GM12865 (cell line): Measurements from ENCODE around the gene SCN2B.

Source experiments
- DNase-seq: peaks from one replicate; pipeline ENCODE4 v3.0.0; 2010; ENCODE audit warnings: low read depth
- H3K4me3 ChIP-seq: 2 replicates; pipeline ENCODE4 v1.5.1; 2011; ENCODE audit warnings: mild to moderate bottlenecking, low read depth, low read length, control low read depth
- TF ChIP-seq, protein P1 (sequence below): IDR thresholded peaks from 2 replicates; pipeline ENCODE4 v1.5.1; 2011; ENCODE audit warnings: low read length, control low read depth, low read depth, inconsistent platforms; ENCODE audit not compliant: insufficient read depth; ENCODE audit errors: missing control alignments

SCN2B gene

DNA sequence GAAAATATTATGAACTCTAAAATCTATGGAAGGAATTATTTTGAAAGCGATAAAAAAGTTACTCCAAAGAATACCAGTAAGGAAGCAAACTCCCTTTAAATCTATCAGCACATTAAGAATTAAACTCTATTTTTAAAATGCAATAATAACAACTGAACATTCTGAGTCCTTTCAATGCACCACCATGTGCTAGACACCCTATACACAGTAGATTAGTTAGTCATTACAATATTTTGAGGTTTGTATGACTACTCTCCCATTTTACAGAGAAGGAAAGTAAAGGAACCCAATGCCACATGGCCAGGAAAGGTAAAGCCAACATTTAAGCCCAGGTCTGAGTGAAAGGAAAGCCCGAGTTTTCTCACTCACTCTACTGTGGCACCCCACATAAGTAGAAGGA, 30.6 kb upstream of the SCN2B start:
- no peak for DNase-seq
- TF ChIP-seq, protein P1, sequence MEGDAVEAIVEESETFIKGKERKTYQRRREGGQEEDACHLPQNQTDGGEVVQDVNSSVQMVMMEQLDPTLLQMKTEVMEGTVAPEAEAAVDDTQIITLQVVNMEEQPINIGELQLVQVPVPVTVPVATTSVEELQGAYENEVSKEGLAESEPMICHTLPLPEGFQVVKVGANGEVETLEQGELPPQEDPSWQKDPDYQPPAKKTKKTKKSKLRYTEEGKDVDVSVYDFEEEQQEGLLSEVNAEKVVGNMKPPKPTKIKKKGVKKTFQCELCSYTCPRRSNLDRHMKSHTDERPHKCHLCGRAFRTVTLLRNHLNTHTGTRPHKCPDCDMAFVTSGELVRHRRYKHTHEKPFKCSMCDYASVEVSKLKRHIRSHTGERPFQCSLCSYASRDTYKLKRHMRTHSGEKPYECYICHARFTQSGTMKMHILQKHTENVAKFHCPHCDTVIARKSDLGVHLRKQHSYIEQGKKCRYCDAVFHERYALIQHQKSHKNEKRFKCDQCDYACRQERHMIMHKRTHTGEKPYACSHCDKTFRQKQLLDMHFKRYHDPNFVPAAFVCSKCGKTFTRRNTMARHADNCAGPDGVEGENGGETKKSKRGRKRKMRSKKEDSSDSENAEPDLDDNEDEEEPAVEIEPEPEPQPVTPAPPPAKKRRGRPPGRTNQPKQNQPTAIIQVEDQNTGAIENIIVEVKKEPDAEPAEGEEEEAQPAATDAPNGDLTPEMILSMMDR = no peak
- H3K4me3 ChIP-seq = no peak overlapping the region

DNA sequence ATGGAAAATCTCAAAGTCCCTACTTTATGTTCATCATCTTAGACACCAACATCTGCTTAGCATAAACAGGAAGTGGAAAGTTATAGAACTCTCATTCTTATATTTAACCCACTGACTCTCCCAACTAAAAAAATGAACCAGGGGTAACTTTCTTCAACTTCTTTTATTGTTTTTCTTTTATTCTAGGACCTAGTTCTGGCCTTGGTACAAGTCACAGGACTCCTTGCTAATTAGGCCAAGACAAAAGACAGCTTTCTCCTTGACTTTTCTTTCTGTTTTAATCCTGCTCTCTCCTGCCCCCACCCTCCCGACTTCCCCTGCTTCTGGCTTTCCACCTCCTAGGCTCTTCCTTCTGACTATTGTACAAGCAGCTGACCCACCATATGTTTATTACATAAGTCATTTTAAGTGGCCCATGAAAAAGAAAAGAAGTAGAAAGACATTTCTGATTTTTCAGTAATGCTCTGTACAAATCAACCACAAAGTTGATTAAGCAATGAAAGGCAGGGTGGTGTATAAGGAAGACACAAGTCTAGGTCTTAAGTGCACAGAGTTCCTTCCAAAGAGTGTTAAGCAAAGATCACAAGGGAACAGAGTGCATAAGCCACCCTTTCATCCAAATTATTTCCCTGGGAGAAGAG, 30.1 kb upstream of the SCN2B start:
- DNase-seq = no peak
- TF ChIP-seq, protein P1 = no peak
- H3K4me3 ChIP-seq = no peak overlapping the region

DNA sequence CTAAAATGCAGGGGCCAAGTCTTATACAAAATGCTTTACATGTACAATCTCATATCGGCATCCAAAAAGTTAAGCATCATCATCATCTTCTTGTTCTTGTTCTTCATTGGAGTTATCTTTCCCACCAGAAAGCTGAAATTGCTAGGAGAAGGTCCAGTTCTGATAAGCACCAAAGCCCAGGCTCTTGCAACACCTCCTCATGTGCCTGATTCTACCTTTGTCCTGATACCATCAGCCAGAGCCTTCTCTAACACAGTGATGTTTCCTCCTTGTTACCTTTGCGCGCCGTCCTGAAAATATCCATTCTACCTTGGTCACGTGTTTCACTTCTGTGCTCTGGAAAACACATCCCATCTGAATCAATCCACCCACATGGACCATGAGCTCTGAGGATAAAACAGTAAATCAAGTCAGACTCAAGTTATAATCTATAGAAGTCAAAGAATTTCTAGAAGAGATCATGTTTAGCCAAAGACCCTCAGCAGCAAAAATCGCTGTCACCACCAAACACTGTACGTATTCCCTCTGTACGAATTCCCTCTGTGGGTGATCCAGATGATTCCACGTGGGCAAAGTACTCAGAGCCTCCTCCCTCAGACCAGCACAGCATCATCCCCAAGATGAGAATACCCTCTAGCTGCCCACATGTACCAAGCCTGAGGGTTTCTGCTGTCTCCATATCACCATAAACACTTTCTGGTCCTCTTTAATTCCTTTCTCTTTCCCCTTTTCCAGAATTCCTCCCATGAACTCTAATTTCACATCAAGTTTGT, 29.4 kb upstream of the SCN2B start:
- TF ChIP-seq, protein P1 = no peak
- no peak for DNase-seq
- no peak overlapping the region for H3K4me3 ChIP-seq

DNA sequence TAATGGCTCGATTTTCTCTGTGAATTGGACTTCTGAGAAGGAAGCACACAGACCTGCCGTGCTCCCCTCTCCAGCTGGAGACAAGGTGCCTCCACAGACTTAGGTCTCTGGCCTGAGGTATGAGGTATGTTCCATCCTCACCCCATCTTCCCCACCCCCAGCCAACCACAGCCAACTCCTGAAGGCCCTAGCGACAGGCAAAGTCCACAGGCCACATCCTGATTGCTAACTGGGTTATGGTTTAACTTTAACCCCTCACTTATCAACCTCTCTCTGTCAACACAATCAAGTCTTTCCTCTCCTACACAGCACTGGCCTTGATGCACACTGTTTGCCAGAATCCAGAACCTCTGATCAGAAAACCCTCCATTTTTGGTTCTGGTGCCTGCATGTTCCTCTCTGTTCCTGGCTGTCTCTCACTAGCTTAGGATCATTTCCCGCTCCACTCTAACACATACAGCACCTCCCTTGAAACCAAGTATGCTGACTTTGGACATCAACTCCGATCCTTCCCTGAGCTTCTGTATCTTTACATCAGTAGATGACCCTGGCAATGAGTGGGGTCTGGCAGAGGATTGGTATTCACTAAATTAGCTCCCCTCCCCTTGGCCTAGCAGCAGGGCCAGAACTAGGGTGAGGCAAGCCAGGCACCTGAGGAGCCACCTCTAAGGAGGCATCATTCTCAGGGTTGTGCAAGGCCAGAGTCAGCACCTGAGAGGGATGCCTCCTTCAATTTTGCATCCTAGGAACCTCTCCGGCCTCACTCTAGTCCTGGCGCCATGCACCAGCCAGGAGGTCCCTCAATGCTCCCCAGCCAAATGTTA, 26.4 kb upstream of the SCN2B start:
- H3K4me3 ChIP-seq = no peak overlapping the region
- TF ChIP-seq, protein P1 = no peak
- no peak for DNase-seq

DNA sequence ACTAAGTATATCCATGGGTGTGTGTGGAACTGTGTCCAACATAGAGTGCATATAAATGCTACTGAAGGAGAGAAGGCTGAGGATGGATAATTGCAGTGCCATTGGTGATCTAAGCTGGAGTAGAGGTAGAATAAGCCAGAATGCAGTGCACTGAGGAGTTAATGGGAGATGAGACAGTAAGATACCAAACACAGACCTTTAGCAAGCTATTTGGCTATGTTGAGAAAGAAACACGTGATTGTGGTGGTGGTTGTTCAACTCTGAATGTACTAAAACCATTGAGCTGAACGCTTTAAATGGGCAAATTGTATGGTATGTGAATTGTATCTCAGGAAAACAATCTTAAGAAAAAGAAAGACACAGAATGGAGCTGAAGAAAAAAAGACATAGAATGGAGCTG, 25.5 kb upstream of the SCN2B start:
- TF ChIP-seq, protein P1 = no peak
- no peak for DNase-seq
- no peak overlapping the region for H3K4me3 ChIP-seq

DNA sequence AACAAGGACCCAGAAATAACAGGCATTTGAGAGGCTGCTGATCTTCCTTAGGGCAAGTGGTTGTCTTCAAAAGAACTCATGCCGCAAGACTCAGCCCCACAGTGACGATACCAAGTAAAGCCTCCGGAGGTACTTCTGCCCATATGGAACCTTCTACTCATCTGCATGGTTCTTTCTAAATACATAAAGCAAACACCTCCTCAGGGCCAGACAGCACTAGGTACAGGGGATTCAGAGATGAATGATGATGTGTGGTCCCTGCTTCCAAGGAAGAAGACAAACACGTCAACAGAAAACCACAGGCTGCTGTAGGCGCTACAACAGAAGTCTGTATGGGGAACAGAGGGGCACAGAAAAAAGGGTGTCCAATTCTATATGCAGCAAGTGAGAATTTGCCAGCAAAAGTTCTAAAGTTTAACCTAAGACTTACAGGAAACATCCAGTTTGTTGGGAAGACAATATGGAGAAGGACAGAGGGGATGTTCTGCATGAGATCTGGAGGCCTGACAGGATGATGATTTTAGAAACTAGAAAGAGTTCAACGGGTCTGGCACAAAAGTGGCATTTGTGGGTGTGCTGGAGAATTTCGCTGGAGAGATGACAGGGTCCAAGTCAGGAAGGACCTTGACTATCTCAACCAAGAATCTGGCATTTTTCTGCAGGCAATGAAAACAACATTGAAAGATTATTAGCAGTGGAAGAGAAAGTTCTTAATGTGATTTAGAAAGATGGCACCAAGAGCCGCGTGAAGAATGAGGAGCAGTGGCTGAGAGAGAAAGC, 24.7 kb upstream of the SCN2B start:
- no peak for DNase-seq
- H3K4me3 ChIP-seq = no peak overlapping the region
- TF ChIP-seq, protein P1 = no peak
